OCI-LY7 (cell line): Measurements from ENCODE around the gene PRPS2. TPM values are rescaled to one million over a fixed set of nuclear protein-coding genes. Genes with fewer than 3 reads are reported as not detected.
A peak's percentile ranks its signal among the peaks of the same experiment; 100 is the strongest.

Experiments used
- BruUV-seq: library from RNA; stranded (reverse); fragments of 400-500 nt; replicated peaks from 2 replicates; lab custom pipeline; 2021; lab: Mats Ljungman, UMichigan
- CTCF ChIA-PET: fragments of 300-600 bp; sonication (Branson Sonifier 250); formaldehyde crosslinking; loops from one replicate; lab custom pipeline; 2022; ENCODE audit warnings: antibody characterized with exemption; ENCODE audit not compliant: unreplicated experiment; lab: Charles Lee
- POLR2A ChIA-PET: fragments of 300-600 bp; sonication (Branson Sonifier 250); formaldehyde crosslinking; loops from one replicate; lab custom pipeline; 2022; ENCODE audit warnings: antibody characterized with exemption; lab: Charles Lee
- DNase-seq: peaks from one replicate; pipeline ENCODE4 v3.0.0-alpha.2; 2015; ENCODE audit warnings: low spot score
- H2AFZ ChIP-seq: fragments of 200-600 bp; sonication (generic), shearing (Covaris generic); 2 replicates; pipeline ENCODE4 v1.6.1; 2014; ENCODE audit warnings: mild to moderate bottlenecking, antibody characterized with exemption, low read length, moderate library complexity
- H3K27ac ChIP-seq: fragments of 200-600 bp; sonication (generic); 2 replicates; pipeline ENCODE4 v1.5.1; 2014; ENCODE audit warnings: mixed run types, low read depth, mild to moderate bottlenecking, moderate library complexity, low read length, inconsistent platforms; ENCODE audit not compliant: poor library complexity, severe bottlenecking
- H3K36me3 ChIP-seq: fragments of 200-600 bp; sonication (generic); 2 replicates; pipeline ENCODE4 v1.6.1; 2014; ENCODE audit warnings: mild to moderate bottlenecking, antibody characterized with exemption, low read length, moderate library complexity, mixed read lengths; ENCODE audit not compliant: insufficient read depth
- H3K4me1 ChIP-seq: fragments of 200-600 bp; sonication (generic); 2 replicates; pipeline ENCODE4 v1.5.1; 2014; ENCODE audit warnings: mild to moderate bottlenecking, low read length; ENCODE audit not compliant: insufficient read depth, poor library complexity, severe bottlenecking
- H3K4me2 ChIP-seq: fragments of 200-600 bp; sonication (generic); 2 replicates; pipeline ENCODE4 v1.6.1; 2014; ENCODE audit warnings: mild to moderate bottlenecking, low read length
- H3K4me3 ChIP-seq: fragments of 200-600 bp; sonication (generic); 2 replicates; pipeline ENCODE4 v1.5.1; 2014; ENCODE audit warnings: mild to moderate bottlenecking, low read depth, low read length; ENCODE audit not compliant: poor library complexity, severe bottlenecking
- H3K79me2 ChIP-seq: fragments of 200-600 bp; sonication (generic); 2 replicates; pipeline ENCODE4 v1.6.1; 2016; ENCODE audit warnings: low read depth, mild to moderate bottlenecking, low read length, moderate library complexity, mixed read lengths; ENCODE audit not compliant: insufficient read depth
- H3K9me2 ChIP-seq: fragments of 200-600 bp; sonication (generic); 2 replicates; pipeline ENCODE4 v1.6.1; 2016; ENCODE audit warnings: mild to moderate bottlenecking, low read length, mixed read lengths; ENCODE audit not compliant: insufficient read depth
- H3K9me3 ChIP-seq: fragments of 200-600 bp; sonication (generic); 2 replicates; pipeline ENCODE4 v1.6.1; 2014; ENCODE audit warnings: mild to moderate bottlenecking, mixed run types, low read length, mixed read lengths
- H4K20me1 ChIP-seq: fragments of 200-600 bp; sonication (generic); 2 replicates; pipeline ENCODE4 v1.6.1; 2014; ENCODE audit warnings: mild to moderate bottlenecking, antibody characterized with exemption, low read length, moderate library complexity, mixed read lengths; ENCODE audit not compliant: insufficient read depth
- EZH2phosphoT487 ChIP-seq: fragments of 200-600 bp; sonication (generic); IDR thresholded peaks from 2 replicates; pipeline ENCODE4 v1.6.1; 2018; ENCODE audit warnings: low read depth, borderline replicate concordance, mild to moderate bottlenecking, mixed run types, antibody characterized with exemption, low read length, moderate library complexity, mixed read lengths
- intact Hi-C: fragments of 100-400 bp; cut with micrococcal nuclease; formaldehyde crosslinking; loops from one replicate; pipeline ENCODE4 v1.10.0; 2022; ENCODE audit not compliant: unreplicated experiment
- total RNA-seq, 2 experiments: library from RNA; depleted of rRNA in 1 of 2; stranded (reverse); fragments of >200 nt in 1 of 2; shearing (Covaris generic) in 1 of 2; gene quantifications; 2 replicates each; pipeline ENCODE4 v1.2.3, GENCODE V29; 2014 to 2022
- TF ChIP-seq, protein P1 (sequence below): fragments of 200-600 bp; sonication (generic); conservative IDR thresholded peaks from 2 replicates; pipeline ENCODE4 v1.5.1; 2014; ENCODE audit warnings: mild to moderate bottlenecking, antibody characterized with exemption, low read length, moderate library complexity, mixed read lengths

Gene PRPS2
- total RNA-seq, 2 experiments from 2014 or later: 57.5 to 70.7 TPM

DNA sequence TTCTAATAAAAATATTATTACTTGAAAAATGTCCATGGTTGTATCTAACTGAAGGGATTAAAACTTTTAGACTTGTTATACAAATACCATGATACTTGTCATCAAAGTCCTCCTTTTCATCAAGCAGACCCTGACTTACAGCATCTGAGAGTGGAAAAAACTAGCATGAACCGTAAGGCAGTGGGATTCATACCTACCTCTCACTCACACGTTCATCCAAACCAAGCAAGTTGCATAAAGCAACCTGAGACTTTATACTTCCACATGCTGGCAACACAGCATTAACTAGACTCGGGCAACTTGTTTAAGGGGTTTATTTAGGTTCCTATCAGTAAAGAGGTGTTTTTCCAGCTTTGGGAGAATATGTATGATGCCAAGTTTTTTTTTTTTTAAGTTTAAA lies 53.1 kb downstream of the PRPS2 start:
- H3K4me3 ChIP-seq: peak overlapping the region; percentile 48
- peaks cover 23% of the 10 kb centered on the region for H3K4me1 ChIP-seq
- ChIA-PET CTCF (no interaction called here), POLR2A (interaction anchor here (0.9 kb wide), 1 partner anchor 270 kb away, joined by 3 read pairs; no protein-coding TSS in a partner anchor)
- no peaks in the 10 kb centered on the region for H3K79me2 ChIP-seq
- H3K4me2 ChIP-seq: peak overlapping the region; percentile 62
- no peaks in the 10 kb centered on the region for H3K9me2 ChIP-seq
- H4K20me1 ChIP-seq: no peaks in the 10 kb centered on the region
- no peaks in the 10 kb centered on the region for H3K9me3 ChIP-seq
- TF ChIP-seq, protein P1, sequence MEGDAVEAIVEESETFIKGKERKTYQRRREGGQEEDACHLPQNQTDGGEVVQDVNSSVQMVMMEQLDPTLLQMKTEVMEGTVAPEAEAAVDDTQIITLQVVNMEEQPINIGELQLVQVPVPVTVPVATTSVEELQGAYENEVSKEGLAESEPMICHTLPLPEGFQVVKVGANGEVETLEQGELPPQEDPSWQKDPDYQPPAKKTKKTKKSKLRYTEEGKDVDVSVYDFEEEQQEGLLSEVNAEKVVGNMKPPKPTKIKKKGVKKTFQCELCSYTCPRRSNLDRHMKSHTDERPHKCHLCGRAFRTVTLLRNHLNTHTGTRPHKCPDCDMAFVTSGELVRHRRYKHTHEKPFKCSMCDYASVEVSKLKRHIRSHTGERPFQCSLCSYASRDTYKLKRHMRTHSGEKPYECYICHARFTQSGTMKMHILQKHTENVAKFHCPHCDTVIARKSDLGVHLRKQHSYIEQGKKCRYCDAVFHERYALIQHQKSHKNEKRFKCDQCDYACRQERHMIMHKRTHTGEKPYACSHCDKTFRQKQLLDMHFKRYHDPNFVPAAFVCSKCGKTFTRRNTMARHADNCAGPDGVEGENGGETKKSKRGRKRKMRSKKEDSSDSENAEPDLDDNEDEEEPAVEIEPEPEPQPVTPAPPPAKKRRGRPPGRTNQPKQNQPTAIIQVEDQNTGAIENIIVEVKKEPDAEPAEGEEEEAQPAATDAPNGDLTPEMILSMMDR: no peak
- no peak for TF ChIP-seq EZH2phosphoT487
- intact Hi-C loops: loop anchor here (1.0 kb wide), 1 partner anchor 48 kb away; no protein-coding TSS in a partner anchor
- DNase-seq: no peak
- peak overlapping the region; percentile 43 for H3K27ac ChIP-seq
- H2AFZ ChIP-seq: peak overlapping the region; percentile 77; the same call in 1 of the 2 replicates
- no peaks in the 10 kb centered on the region for H3K36me3 ChIP-seq
- BruUV-seq: no TSS peak

DNA sequence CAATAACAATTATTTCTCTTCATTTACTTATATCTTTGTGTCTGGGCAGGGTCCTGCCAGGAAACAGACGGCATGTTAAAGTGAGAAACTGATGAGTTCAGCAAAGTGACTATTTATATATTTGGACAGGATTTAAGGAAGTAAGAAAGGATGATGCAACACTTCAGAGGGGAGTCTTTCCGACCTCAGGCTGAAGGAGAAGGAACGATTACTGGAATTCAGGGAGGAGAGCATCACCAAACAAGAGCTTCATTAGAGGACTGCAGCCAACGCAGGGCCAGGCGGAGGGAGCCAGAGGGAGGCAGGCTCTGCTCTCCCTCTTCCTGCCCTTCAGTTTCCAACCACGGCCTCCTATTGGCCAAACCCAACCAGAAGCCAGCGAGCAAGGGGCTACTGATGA lies 74.1 kb downstream of the PRPS2 start:
- H3K9me2 ChIP-seq: no peaks in the 10 kb centered on the region
- CTCF ChIA-PET: no interaction called here
- POLR2A ChIA-PET: interaction anchor here (1.2 kb wide), 1 partner anchor 26 kb away, joined by 3 read pairs; no protein-coding TSS in a partner anchor
- H3K36me3 ChIP-seq: peaks cover 14% of the 10 kb centered on the region
- H2AFZ ChIP-seq: peak overlapping the region; percentile 36; the same call in 1 of the 2 replicates
- peaks cover 31% of the 10 kb centered on the region; the same call in 1 of the 2 replicates for H3K79me2 ChIP-seq
- H3K4me1 ChIP-seq: peaks cover 51% of the 10 kb centered on the region
- peak overlapping the region; percentile 16 for H3K4me3 ChIP-seq
- H3K4me2 ChIP-seq: peak overlapping the region; percentile 67
- intact Hi-C loops: loop anchor here (5.0 to 10.0 kb wide), 2 partner anchors 92 to 219 kb away; no protein-coding TSS in a partner anchor
- no TSS peak for BruUV-seq
- H3K27ac ChIP-seq: peak overlapping the region; percentile 90
- DNase-seq: no peak
- H4K20me1 ChIP-seq: no peaks in the 10 kb centered on the region
- H3K9me3 ChIP-seq: no peaks in the 10 kb centered on the region; the same call in 1 of the 2 replicates
- no peak for TF ChIP-seq EZH2phosphoT487
- TF ChIP-seq, protein P1: no peak
